SK-N-SH treated with all-trans-retinoic acid at 6 μM for 48 hours (cell line): ENCODE data around the gene FHOD3.

Experiments used
- ATAC-seq: fragments of 200-7000 bp; cut with Tn5 transposase; 3 replicates; pipeline ENCODE4 v1.9.1; 2020; ENCODE audit warnings: mild to moderate bottlenecking, moderate library complexity
- BACH2 ChIP-seq: fragments of 250-450 bp; sonication (Bioruptor Pico); IDR thresholded peaks from 2 replicates; pipeline ENCODE4 v1.9.0; 2021; ENCODE audit warnings: mild to moderate bottlenecking, borderline replicate concordance
- CREB5 ChIP-seq: fragments of 250-450 bp; sonication (Bioruptor Pico); IDR thresholded peaks from 2 replicates; pipeline ENCODE4 v1.5.1; 2020; ENCODE audit warnings: low read depth, mild to moderate bottlenecking, moderate library complexity
- CSRNP3 ChIP-seq: fragments of 250-450 bp; sonication (Bioruptor Pico); IDR thresholded peaks from 2 replicates; pipeline ENCODE4 v1.5.1; 2021; ENCODE audit warnings: mild to moderate bottlenecking, moderate library complexity
- GLIS3 ChIP-seq: fragments of 250-450 bp; sonication (Bioruptor Pico); IDR thresholded peaks from 2 replicates; pipeline ENCODE4 v1.5.0; 2020; ENCODE audit warnings: mild to moderate bottlenecking, moderate library complexity
- ISL1 ChIP-seq: fragments of 250-450 bp; sonication (Bioruptor Pico); IDR thresholded peaks from 2 replicates; pipeline ENCODE4 v2.1.2; 2022; ENCODE audit warnings: mild to moderate bottlenecking, moderate library complexity
- PATZ1 ChIP-seq: fragments of 250-450 bp; sonication (Bioruptor Pico); IDR thresholded peaks from 2 replicates; pipeline ENCODE4 v1.8.0; 2020; ENCODE audit warnings: mild to moderate bottlenecking, moderate library complexity, borderline replicate concordance
- POU6F1 ChIP-seq: fragments of 250-450 bp; sonication (Bioruptor Pico); IDR thresholded peaks from 2 replicates; pipeline ENCODE4 v1.8.0; 2021; ENCODE audit warnings: low read depth, mild to moderate bottlenecking, moderate library complexity, borderline replicate concordance
- PPARA ChIP-seq: fragments of 250-450 bp; sonication (Bioruptor Pico); IDR thresholded peaks from 2 replicates; pipeline ENCODE4 v1.5.0; 2020; ENCODE audit warnings: mild to moderate bottlenecking, borderline replicate concordance
- RARB ChIP-seq: fragments of 250-450 bp; sonication (Bioruptor Pico); IDR thresholded peaks from 2 replicates; pipeline ENCODE4 v1.8.0; 2021; ENCODE audit warnings: mild to moderate bottlenecking, moderate library complexity
- SNAI2 ChIP-seq: fragments of 250-450 bp; sonication (Bioruptor Pico); IDR thresholded peaks from 2 replicates; pipeline ENCODE4 v1.5.0; 2020; ENCODE audit warnings: mild to moderate bottlenecking, moderate library complexity
- TCF4 ChIP-seq: fragments of 250-450 bp; sonication (Bioruptor Pico); IDR thresholded peaks from 2 replicates; pipeline ENCODE4 v1.8.0; 2021; ENCODE audit warnings: mild to moderate bottlenecking, moderate library complexity, borderline replicate concordance
- TOX ChIP-seq: fragments of 250-450 bp; sonication (Bioruptor Pico); IDR thresholded peaks from 2 replicates; pipeline ENCODE4 v1.8.0; 2021; ENCODE audit warnings: mild to moderate bottlenecking, moderate library complexity, borderline replicate concordance
- TSHZ2 ChIP-seq: fragments of 250-450 bp; sonication (Bioruptor Pico); IDR thresholded peaks from 2 replicates; pipeline ENCODE4 v1.5.0; 2020; ENCODE audit warnings: mild to moderate bottlenecking, moderate library complexity
- ZC3H10 ChIP-seq: fragments of 250-450 bp; sonication (Bioruptor Pico); IDR thresholded peaks from 2 replicates; pipeline ENCODE4 v1.5.1; 2021; ENCODE audit warnings: mild to moderate bottlenecking, moderate library complexity
- ZFP3 ChIP-seq: fragments of 250-450 bp; sonication (Bioruptor Pico); IDR thresholded peaks from 2 replicates; pipeline ENCODE4 v1.5.0; 2020; ENCODE audit warnings: mild to moderate bottlenecking, moderate library complexity
- ZFP30 ChIP-seq: fragments of 450-650 bp; formaldehyde crosslinking; IDR thresholded peaks from 2 replicates; pipeline ENCODE4 v1.5.0; 2022; ENCODE audit warnings: mild to moderate bottlenecking, moderate library complexity
- ZNF565 ChIP-seq: fragments of 450-650 bp; formaldehyde crosslinking; conservative IDR thresholded peaks from 2 replicates; pipeline ENCODE4 v1.5.0; 2020; ENCODE audit warnings: low read depth, mild to moderate bottlenecking, moderate library complexity
- ZNF70 ChIP-seq: fragments of 450-650 bp; formaldehyde crosslinking; IDR thresholded peaks from 2 replicates; pipeline ENCODE4 v1.5.0; 2020; ENCODE audit warnings: mild to moderate bottlenecking, moderate library complexity

The FHOD3 gene

GRCh38 chr18:36481935-36482334 is 184.4 kb downstream of the FHOD3 start:
- ATAC-seq: no peak
- TF ChIP-seq TSHZ2 (CRISPR knock-in tag): no peak
- TF ChIP-seq BACH2 (CRISPR knock-in tag): no peak
- TF ChIP-seq GLIS3 (CRISPR knock-in tag): no peak
- TF ChIP-seq PATZ1 (CRISPR knock-in tag): no peak
- no peak for TF ChIP-seq POU6F1 (CRISPR knock-in tag)
- TF ChIP-seq ISL1: no peak
- no peak for TF ChIP-seq ZFP30 (CRISPR knock-in tag)
- no peak for TF ChIP-seq PPARA (CRISPR knock-in tag)
- TF ChIP-seq TOX (CRISPR knock-in tag): no peak
- no peak for TF ChIP-seq RARB (CRISPR knock-in tag)
- no peak for TF ChIP-seq CSRNP3
- no peak for TF ChIP-seq ZC3H10 (CRISPR knock-in tag)
- no peak for TF ChIP-seq SNAI2 (CRISPR knock-in tag)
- no peak for TF ChIP-seq ZFP3 (CRISPR knock-in tag)
- TF ChIP-seq, all 23 proteins: peak for 0

GRCh38 chr18:36484591-36484990 is 187.1 kb downstream of the FHOD3 start:
- TF ChIP-seq CREB5 (CRISPR knock-in tag): no peak
- no peak for ATAC-seq

GRCh38 chr18:36485772-36486171 is 188.3 kb downstream of the FHOD3 start:
- TF ChIP-seq CSRNP3: no peak
- no peak for TF ChIP-seq ISL1
- TF ChIP-seq ZNF70 (CRISPR knock-in tag): no peak
- TF ChIP-seq ZNF565: no peak
- no peak for TF ChIP-seq TCF4
- no peak for TF ChIP-seq ZC3H10 (CRISPR knock-in tag)
- no peak for TF ChIP-seq PATZ1 (CRISPR knock-in tag)
- no peak for TF ChIP-seq TOX (CRISPR knock-in tag)
- no peak for TF ChIP-seq GLIS3 (CRISPR knock-in tag)
- no peak for TF ChIP-seq BACH2 (CRISPR knock-in tag)
- TF ChIP-seq RARB (CRISPR knock-in tag): no peak
- no peak for TF ChIP-seq ZFP3 (CRISPR knock-in tag)
- no peak for ATAC-seq
